Peyer's patch (tissue), 4 donors: ENCODE results near the gene TMEM39B. TPM values are rescaled to one million over a fixed set of nuclear protein-coding genes. Genes with fewer than 3 reads are reported as not detected.

Source experiments
- DNase-seq, 3 donors: peaks; one replicate each; pipeline ENCODE4 v3.0.0-alpha.2; 2017 to 2019
- H3K27ac ChIP-seq, 4 donors: fragments of 200-600 bp; sonication (generic); one replicate each; pipeline ENCODE4 v1.5.1; 2016 to 2019
- H3K27me3 ChIP-seq, 2 donors: fragments of 200-600 bp; sonication (generic); one replicate each; pipeline ENCODE4 v1.5.1; 2019
- H3K36me3 ChIP-seq, 3 donors: fragments of 200-600 bp; sonication (generic); one replicate each; pipeline ENCODE4 v1.5.1; 2016 to 2019
- H3K4me1 ChIP-seq, 4 donors: fragments of 200-600 bp; sonication (generic); one replicate each; pipeline ENCODE4 v1.5.1; 2016 to 2019
- H3K4me3 ChIP-seq, 4 donors: fragments of 200-600 bp; sonication (generic); 1 replicate in 3 of 4; 2 replicates in 1 of 4; pipeline ENCODE4 v1.5.1; 2016 to 2019; ENCODE audit warnings: mild to moderate bottlenecking in 1 of 4
- H3K9me3 ChIP-seq, 4 donors: fragments of 200-600 bp; sonication (generic); one replicate each; pipeline ENCODE4 v1.5.1; 2016 to 2019; ENCODE audit warnings: mild to moderate bottlenecking in 1 of 4
- POLR2A ChIP-seq, 2 donors: fragments of 450-650 bp; IDR thresholded peaks; one replicate each; pipeline ENCODE4 v1.5.1; 2017; ENCODE audit warnings: antibody characterized with exemption in 2 of 2, mild to moderate bottlenecking in 2 of 2, moderate library complexity in 2 of 2
- total RNA-seq, 4 donors: library from RNA; depleted of rRNA; stranded (reverse); fragments of >200 nt; gene quantifications; one replicate each; pipeline ENCODE4 v1.1.0, GENCODE V29; 2016
- TF ChIP-seq, protein P1 (sequence below), 6 experiments: fragments of 450-650 bp in 4 of 6; fragments of 200-600 bp in 2 of 6; sonication (generic) in 1 of 6; IDR thresholded peaks; one replicate each; pipeline ENCODE4 v1.5.1; 2017 to 2019; ENCODE audit warnings: antibody characterized with exemption in 6 of 6, mild to moderate bottlenecking in 3 of 6, moderate library complexity in 1 of 6

TMEM39B gene
- total RNA-seq, 4 donors from 2014 or later: 2.5 to 9.9 (median 6.6) TPM

DNA sequence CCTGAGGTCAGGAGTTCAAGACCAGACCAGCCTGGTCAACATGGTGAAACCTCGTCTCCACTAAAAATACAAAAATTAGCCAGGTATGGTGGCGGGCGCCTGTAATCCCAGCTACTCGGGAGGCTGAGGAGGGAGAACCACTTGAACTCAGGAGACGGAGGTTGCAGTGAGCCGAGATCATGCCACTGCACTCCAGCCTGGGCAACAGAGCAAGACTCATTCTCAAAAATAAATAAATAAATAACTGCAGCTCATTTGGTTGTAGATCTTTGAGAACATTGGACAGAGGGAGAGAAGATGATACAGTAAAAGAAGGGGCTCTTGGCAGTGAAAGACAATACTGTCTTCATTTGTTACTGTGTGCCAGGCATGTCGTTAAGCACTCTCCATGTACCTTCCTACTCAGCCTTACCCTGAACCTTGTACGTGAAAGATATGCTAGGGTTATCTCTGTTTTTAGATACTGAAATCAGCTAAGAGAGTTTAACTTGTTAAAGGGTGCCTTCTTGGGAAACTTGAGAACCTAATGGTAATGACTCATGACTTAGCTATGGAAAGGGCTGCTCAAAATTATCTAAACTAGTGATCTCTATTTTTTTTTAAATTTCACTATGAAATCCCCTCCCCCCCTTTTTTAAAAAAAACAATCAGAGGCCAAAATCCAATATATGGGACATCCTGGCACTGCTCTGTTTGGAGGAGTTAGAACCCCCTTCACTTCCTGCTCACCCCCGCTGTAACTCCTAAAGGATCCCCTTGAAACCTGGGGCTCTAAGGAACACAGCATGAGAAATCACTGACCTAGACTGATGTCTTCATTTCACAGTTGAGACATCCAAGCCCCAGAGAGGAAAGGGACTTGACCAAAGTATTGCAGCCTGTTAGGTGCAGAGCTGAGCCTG, 28.3 kb downstream of the TMEM39B start:
- no peaks in the 10 kb centered on the region for H3K27me3 ChIP-seq

DNA sequence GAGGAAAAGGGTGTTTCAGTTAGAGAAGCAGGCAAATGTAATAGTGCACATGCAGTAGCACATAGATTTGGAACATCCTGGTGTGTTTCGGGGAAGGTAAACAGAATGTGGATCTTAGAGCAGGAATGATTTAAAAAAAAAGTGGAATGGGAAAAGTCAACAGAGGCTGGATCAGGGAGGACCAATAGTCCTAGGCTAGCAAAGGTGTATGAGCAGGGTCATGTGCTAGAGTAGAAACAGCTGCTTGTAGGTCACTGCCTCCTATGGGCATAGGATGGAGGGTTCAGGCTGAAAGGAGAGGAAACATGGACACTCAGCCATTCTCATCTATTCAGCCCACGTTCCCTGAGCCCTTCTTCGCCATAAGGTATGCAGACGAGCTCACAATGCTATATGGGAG, 31.4 kb downstream of the TMEM39B start:
- Histone ChIP-seq H3K27ac (no peak overlapping the region), H3K4me3 (no peak overlapping the region), H3K27me3 (no peaks in the 10 kb centered on the region), H3K36me3 (peaks cover 0 to 22% (median 0%) of the 10 kb centered on the region in 3 donors), H3K9me3 (no peaks in the 10 kb centered on the region), H3K4me1 (peaks cover 0 to 6% (median under 1%) of the 10 kb centered on the region in 4 donors)
- no peak for DNase-seq
- TF ChIP-seq POLR2A (IDR thresholded peaks at IDR 0.05): no peak
- TF ChIP-seq, protein P1, sequence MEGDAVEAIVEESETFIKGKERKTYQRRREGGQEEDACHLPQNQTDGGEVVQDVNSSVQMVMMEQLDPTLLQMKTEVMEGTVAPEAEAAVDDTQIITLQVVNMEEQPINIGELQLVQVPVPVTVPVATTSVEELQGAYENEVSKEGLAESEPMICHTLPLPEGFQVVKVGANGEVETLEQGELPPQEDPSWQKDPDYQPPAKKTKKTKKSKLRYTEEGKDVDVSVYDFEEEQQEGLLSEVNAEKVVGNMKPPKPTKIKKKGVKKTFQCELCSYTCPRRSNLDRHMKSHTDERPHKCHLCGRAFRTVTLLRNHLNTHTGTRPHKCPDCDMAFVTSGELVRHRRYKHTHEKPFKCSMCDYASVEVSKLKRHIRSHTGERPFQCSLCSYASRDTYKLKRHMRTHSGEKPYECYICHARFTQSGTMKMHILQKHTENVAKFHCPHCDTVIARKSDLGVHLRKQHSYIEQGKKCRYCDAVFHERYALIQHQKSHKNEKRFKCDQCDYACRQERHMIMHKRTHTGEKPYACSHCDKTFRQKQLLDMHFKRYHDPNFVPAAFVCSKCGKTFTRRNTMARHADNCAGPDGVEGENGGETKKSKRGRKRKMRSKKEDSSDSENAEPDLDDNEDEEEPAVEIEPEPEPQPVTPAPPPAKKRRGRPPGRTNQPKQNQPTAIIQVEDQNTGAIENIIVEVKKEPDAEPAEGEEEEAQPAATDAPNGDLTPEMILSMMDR (IDR thresholded peaks at IDR 0.05): no peak

More for the DNA sequence above, 28.3 kb downstream of the TMEM39B start:
- TF ChIP-seq, protein P1 (IDR thresholded peaks at IDR 0.05): no peak
- TF ChIP-seq POLR2A (IDR thresholded peaks at IDR 0.05): no peak
- no peak overlapping the region for H3K4me3 ChIP-seq
- no peaks in the 10 kb centered on the region for H3K9me3 ChIP-seq
- DNase-seq: no peak
- no peak overlapping the region for H3K27ac ChIP-seq
- H3K4me1 ChIP-seq: no peaks in the 10 kb centered on the region
- H3K36me3 ChIP-seq: peaks cover 0 to 48% (median 0%) of the 10 kb centered on the region in 3 donors

DNA sequence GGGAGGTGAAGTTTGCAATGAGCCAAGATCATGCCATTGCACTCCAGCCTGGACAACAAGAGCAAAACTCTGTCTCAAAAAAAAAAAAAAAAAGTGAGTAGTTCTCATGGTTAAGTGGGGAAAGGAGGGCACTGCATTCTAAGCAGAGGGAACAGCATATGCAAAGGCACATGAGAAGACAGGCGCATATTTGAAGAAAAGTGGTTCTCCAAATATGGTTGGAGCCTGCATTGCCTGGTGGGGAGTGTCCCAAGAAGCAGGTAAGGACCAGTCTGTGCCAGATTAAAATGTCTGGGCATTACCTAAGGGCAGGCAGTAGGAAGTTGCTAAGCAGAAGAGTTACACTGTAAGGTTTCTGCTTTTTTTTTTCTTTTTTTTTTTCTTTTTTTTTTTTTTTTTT, 32.6 kb downstream of the TMEM39B start:
- DNase-seq: no peak
- no peak overlapping the region for H3K27ac ChIP-seq
- no peaks in the 10 kb centered on the region for H3K9me3 ChIP-seq
- H3K4me3 ChIP-seq: no peak overlapping the region
- H3K36me3 ChIP-seq: peaks cover 0 to 12% (median 0%) of the 10 kb centered on the region in 3 donors
- H3K27me3 ChIP-seq: no peaks in the 10 kb centered on the region
- no peak for TF ChIP-seq POLR2A (IDR thresholded peaks at IDR 0.05)
- TF ChIP-seq, protein P1 (IDR thresholded peaks at IDR 0.05): no peak
- H3K4me1 ChIP-seq: peaks cover 0 to 18% (median 7%) of the 10 kb centered on the region in 4 donors

DNA sequence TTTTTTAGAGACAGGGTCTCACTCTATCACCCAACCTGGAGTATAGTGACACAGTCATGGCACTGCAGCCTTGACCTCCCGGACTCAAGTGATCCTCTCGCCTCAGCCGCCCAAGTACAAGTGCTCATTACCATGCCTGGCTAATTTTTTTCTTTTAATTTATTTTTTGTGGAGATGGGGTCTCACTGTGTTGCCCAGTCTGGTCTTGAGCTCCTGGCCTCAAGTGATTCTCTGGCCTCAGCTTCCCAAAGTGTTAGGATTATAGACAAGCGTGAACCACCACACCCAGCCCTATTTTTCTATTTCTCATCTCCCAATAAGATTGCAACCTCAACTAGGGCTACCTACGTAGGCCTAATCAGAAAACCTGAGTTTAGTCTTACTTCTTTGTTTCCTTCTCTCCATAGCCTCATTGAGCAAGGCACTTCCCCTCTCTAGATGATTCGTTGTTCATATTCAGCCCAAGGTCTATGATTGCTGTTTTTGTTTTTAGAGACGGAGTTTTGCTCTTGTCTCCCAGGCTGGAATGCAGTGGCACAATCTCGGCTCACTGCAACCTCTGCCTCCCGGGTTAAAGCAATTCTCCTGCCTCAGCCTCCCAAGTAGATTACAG, 34.0 kb downstream of the TMEM39B start:
- H3K9me3 ChIP-seq: no peaks in the 10 kb centered on the region
- H3K4me3 ChIP-seq: peak overlapping the region in 1 of 4 donors; percentile 99
- no peak for TF ChIP-seq POLR2A (IDR thresholded peaks at IDR 0.05)
- TF ChIP-seq, protein P1 (IDR thresholded peaks at IDR 0.05): no peak
- H3K27me3 ChIP-seq: no peaks in the 10 kb centered on the region
- peaks cover 0 to 8% (median 0%) of the 10 kb centered on the region in 3 donors for H3K36me3 ChIP-seq
- H3K4me1 ChIP-seq: peaks cover 0 to 31% (median 15%) of the 10 kb centered on the region in 4 donors
- no peak for DNase-seq
- no peak overlapping the region for H3K27ac ChIP-seq

DNA sequence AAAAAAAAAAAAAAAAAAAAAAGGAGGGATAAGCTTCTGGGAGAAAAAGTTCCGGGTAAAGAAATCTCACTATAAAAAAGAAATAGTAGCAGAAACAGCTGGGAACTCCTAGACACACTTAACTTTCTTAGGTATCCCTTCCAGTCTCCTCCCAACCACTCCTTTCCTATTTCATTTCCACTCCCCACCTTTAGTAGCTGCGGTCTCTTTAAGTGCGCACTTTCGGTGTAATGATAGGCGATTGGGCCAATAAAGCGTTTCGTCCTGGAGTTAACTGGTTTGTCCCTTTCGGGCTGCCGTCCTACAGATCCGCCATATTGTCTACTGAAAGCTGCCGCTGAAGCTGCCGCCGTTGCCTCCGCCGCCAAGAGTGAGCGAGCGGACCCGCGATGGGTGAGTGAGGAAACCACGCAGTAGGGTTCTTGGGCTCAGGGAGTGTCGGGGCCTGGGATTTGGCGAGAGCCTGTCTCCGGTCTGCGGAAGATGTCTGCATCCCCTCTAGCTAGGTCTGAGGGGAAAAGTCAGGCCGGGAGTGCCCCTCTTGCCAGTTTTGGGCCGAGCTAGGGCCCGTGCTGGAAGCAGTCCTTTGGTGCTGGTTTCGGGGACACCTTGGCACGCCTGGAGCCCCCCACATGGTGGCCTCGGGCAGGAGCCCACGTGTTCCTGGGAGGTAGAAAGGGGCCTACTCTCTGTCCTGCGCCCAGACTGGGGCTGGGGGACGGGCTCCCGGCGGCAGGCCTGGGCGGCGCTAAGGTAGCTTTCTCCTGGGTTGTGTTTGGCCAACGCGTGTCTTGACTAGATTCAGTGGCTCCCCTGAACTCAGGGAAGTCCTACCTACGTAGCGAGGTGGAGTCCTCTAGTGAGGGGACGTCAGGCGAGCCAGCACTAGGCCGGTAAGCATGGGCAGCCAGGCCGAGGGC, 35.3 kb downstream of the TMEM39B start, which contains the start of gene KPNA6:
Gene KPNA6 (plus strand): TSS at position 315 of the 920 bp plus-strand sequence. CDS start 75 bp downstream, at position 390.
- no peaks in the 10 kb centered on the region for H3K9me3 ChIP-seq
- no peaks in the 10 kb centered on the region for H3K36me3 ChIP-seq
- H3K4me3 ChIP-seq: peak within 1 kb of the TSS; percentile 78 to 99 (median 92)
- peak within 1 kb of the TSS; percentile 85 to 96 (median 90) for H3K27ac ChIP-seq
- H3K4me1 ChIP-seq: peaks cover 0 to 33% (median 17%) of the 10 kb centered on the region in 4 donors
- peak; percentile 83 to 96 (median 88) for DNase-seq
- no peak for TF ChIP-seq POLR2A (IDR thresholded peaks at IDR 0.05)
- TF ChIP-seq, protein P1 (IDR thresholded peaks at IDR 0.05): peak in 3 of 6 experiments; percentile 10 to 23 (median 12)
- H3K27me3 ChIP-seq: no peaks in the 10 kb centered on the region
